LNCAP (cell line): Measurements from ENCODE around the gene RNF144B.

ENCODE experiments used
- CTCF ChIP-seq: fragments of 450-650 bp; IDR thresholded peaks from 2 replicates; pipeline ENCODE4 v1.5.1; 2017; ENCODE audit warnings: mild to moderate bottlenecking

The RNF144B gene

GRCh38 chr6:18387061-18387721 is at the start of gene RNF144B:
Gene RNF144B (plus strand): TSS chr6:18387350. CDS start chr6:18399535, 12,185 bp downstream.
- TF ChIP-seq CTCF: no peak

GRCh38 chr6:18339599-18339998 is 47.6 kb upstream of the RNF144B start:
- no peak for TF ChIP-seq CTCF

- no peak for TF ChIP-seq CTCF
Measured at GRCh38 chr6:18340781-18341551, 46.2 kb upstream of the RNF144B start.

- TF ChIP-seq CTCF: no peak
Measured at GRCh38 chr6:18342223-18342622, 44.9 kb upstream of the RNF144B start.

GRCh38 chr6:18343741-18344140 is 43.4 kb upstream of the RNF144B start:
- TF ChIP-seq CTCF: no peak

GRCh38 chr6:18347021-18347577 is 40.1 kb upstream of the RNF144B start:
- no peak for TF ChIP-seq CTCF

- no peak for TF ChIP-seq CTCF
Measured at GRCh38 chr6:18347866-18348265, 39.3 kb upstream of the RNF144B start.
